Endothelial cell of umbilical vein (primary cell): ENCODE data around the gene TIPARP. TPM values are rescaled to one million over a fixed set of nuclear protein-coding genes. Genes with fewer than 3 reads are reported as not detected.

Experiments used
- BruUV-seq: library from RNA; stranded (reverse); fragments of 400-500 nt; replicated peaks from 2 replicates; lab custom pipeline; 2021; lab: Mats Ljungman, UMichigan
- CTCF ChIA-PET: fragments of 300-600, 350-600 bp; sonication (Branson Sonifier 250); formaldehyde crosslinking; loops from one replicate; lab custom pipeline; 2021; ENCODE audit warnings: antibody characterized with exemption, inconsistent platforms; lab: Charles Lee
- POLR2A ChIA-PET: fragments of 300-600, 350-600 bp; sonication (Branson Sonifier 250); formaldehyde crosslinking; loops from one replicate; lab custom pipeline; 2021; ENCODE audit warnings: antibody characterized with exemption, inconsistent platforms; lab: Charles Lee
- DNase-seq: peaks from one replicate; pipeline ENCODE4 v3.0.0-alpha.2; 2011; ENCODE audit warnings: low read depth, low spot score
- FAIRE-seq: peaks from 2 replicates; lab custom pipeline; 2011; peaks lifted over from hg19 to GRCh38; lab: Jason Lieb, UNC
- H2AFZ ChIP-seq: 2 replicates; pipeline ENCODE4 v1.6.0; 2012; ENCODE audit warnings: low read depth, low read length, control low read depth, inconsistent platforms
- H3K27ac ChIP-seq: 2 replicates; pipeline ENCODE4 v1.5.1; 2011; ENCODE audit warnings: low read depth, mild to moderate bottlenecking, control low read depth, low read length, moderate library complexity; ENCODE audit not compliant: insufficient read depth
- H3K27me3 ChIP-seq, 2 experiments: 2 replicates each; pipeline versions ENCODE4 v1.6.0 to v1.6.1; 2011; ENCODE audit warnings: low read length in 2 of 2, mixed read lengths in 1 of 2; ENCODE audit not compliant: control insufficient read depth in 2 of 2, insufficient read depth in 2 of 2
- H3K36me3 ChIP-seq, 2 experiments: 2 replicates in 1 of 2; 3 replicates in 1 of 2; pipeline ENCODE4 v1.5.1; 2011; ENCODE audit warnings: low read length in 2 of 2, mild to moderate bottlenecking in 1 of 2, moderate library complexity in 1 of 2; ENCODE audit not compliant: control insufficient read depth in 2 of 2, insufficient read depth in 2 of 2; ENCODE audit errors: extremely low read depth in 1 of 2
- H3K4me1 ChIP-seq: 3 replicates; pipeline ENCODE4 v1.5.1; 2011; ENCODE audit warnings: mild to moderate bottlenecking, low read length; ENCODE audit not compliant: control insufficient read depth, insufficient read depth; ENCODE audit errors: extremely low read depth
- H3K4me2 ChIP-seq: 2 replicates; pipeline ENCODE4 v1.6.1; 2011; ENCODE audit warnings: low read length, control low read depth, mixed read lengths; ENCODE audit not compliant: insufficient read depth
- H3K4me3 ChIP-seq, 3 experiments: fragments of 200-600 bp in 1 of 3; sonication (generic), shearing (Covaris generic) in 1 of 3; replicated peaks in 1 of 3; 2 replicates each; pipeline ENCODE4 v1.5.1; 2011 to 2016; ENCODE audit warnings: control low read depth in 3 of 3, low read length in 3 of 3, mild to moderate bottlenecking in 2 of 3, inconsistent platforms in 1 of 3, low read depth in 1 of 3, moderate library complexity in 1 of 3; ENCODE audit not compliant: insufficient read depth in 1 of 3
- H3K79me2 ChIP-seq: 2 replicates; pipeline ENCODE4 v1.6.0; 2012; ENCODE audit warnings: low read length, inconsistent platforms; ENCODE audit not compliant: control insufficient read depth, insufficient read depth
- H3K9ac ChIP-seq: replicated peaks from 2 replicates; pipeline ENCODE3; 2011; ENCODE audit warnings: low read length, control low read depth; ENCODE audit not compliant: insufficient read depth; ENCODE audit errors: extremely low read depth
- H3K9me1 ChIP-seq: replicated peaks from 3 replicates; pipeline ENCODE4 v1.6.0; 2011; ENCODE audit warnings: mild to moderate bottlenecking, low read length; ENCODE audit not compliant: control insufficient read depth, insufficient read depth; ENCODE audit errors: extremely low read depth
- H3K9me3 ChIP-seq: replicated peaks from 2 replicates; pipeline ENCODE4 v1.5.1; 2012; ENCODE audit warnings: low read length, inconsistent platforms; ENCODE audit not compliant: control insufficient read depth, insufficient read depth
- H4K20me1 ChIP-seq: replicated peaks from 2 replicates; pipeline ENCODE3; 2011; ENCODE audit warnings: mild to moderate bottlenecking, low read length; ENCODE audit not compliant: control insufficient read depth, insufficient read depth; ENCODE audit errors: extremely low read depth
- CTCF ChIP-seq, 2 donors: IDR thresholded peaks; 1 replicate in 1 of 2; 2 replicates in 1 of 2; pipeline ENCODE4 v1.5.1; 2011; ENCODE audit warnings: low read length in 2 of 2, mild to moderate bottlenecking in 2 of 2, moderate library complexity in 2 of 2, control low read depth in 1 of 2, inconsistent platforms in 1 of 2, low read depth in 1 of 2; ENCODE audit not compliant: insufficient read depth in 1 of 2; ENCODE audit errors: extremely low read depth in 1 of 2
- EZH2 ChIP-seq: IDR thresholded peaks from 2 replicates; pipeline ENCODE4 v1.6.1; 2012; ENCODE audit warnings: borderline replicate concordance, low read depth, mild to moderate bottlenecking, moderate library complexity, low read length, inconsistent platforms; ENCODE audit not compliant: severe bottlenecking
- FOS ChIP-seq: IDR thresholded peaks from 2 replicates; pipeline ENCODE4 v1.6.1; 2011; ENCODE audit warnings: mild to moderate bottlenecking, low read length, moderate library complexity, borderline replicate concordance; ENCODE audit not compliant: insufficient read depth
- GATA2 ChIP-seq: IDR thresholded peaks from 2 replicates; pipeline ENCODE4 v1.7.0; 2011; ENCODE audit warnings: low read depth, mild to moderate bottlenecking, moderate library complexity, mixed read lengths, low read length; ENCODE audit not compliant: insufficient read length, insufficient read depth
- JUN ChIP-seq: IDR thresholded peaks from 2 replicates; pipeline ENCODE4 v1.6.1; 2011; ENCODE audit warnings: borderline replicate concordance, low read depth; ENCODE audit not compliant: insufficient read length, insufficient read depth
- MAX ChIP-seq: IDR thresholded peaks from 2 replicates; pipeline ENCODE4 v1.6.1; 2011; ENCODE audit not compliant: insufficient read depth, insufficient read length
- MYC ChIP-seq: IDR thresholded peaks from one replicate; pipeline ENCODE4 v1.6.1; 2011; ENCODE audit warnings: mild to moderate bottlenecking, low read depth, low read length
- POLR2A ChIP-seq: IDR thresholded peaks from 2 replicates; pipeline ENCODE4 v1.6.1; 2012; ENCODE audit warnings: low read depth, mild to moderate bottlenecking, control low read depth, low read length
- POLR2AphosphoS5 ChIP-seq: IDR thresholded peaks from 2 replicates; pipeline ENCODE4 v1.6.1; 2012; ENCODE audit warnings: low read depth, mild to moderate bottlenecking, control low read depth, low read length, moderate library complexity; ENCODE audit not compliant: insufficient read depth
- dilution Hi-C: fragments of 300-500 bp; cut with MboI; formaldehyde crosslinking; loops from one replicate; pipeline ENCODE4 v1.15.0; 2019; ENCODE audit warnings: low sequenced_read_pairs; ENCODE audit not compliant: extremely low pct_ligation_motif_present
- intact Hi-C: fragments of 100-400 bp; cut with micrococcal nuclease; formaldehyde crosslinking; loops from one replicate; pipeline ENCODE4 v1.10.0; 2022
- polyA plus RNA-seq, 4 experiments: library from polyadenylated mRNA; depleted of rRNA in 3 of 4; stranded (reverse) in 3 of 4; unstranded in 1 of 4; fragments of >200 nt; gene quantifications; 2 replicates each; pipeline versions ENCODE4 v1.2.1 to v1.2.3, GENCODE V29; 2011 to 2012; ENCODE audit warnings: missing spikeins in 1 of 4
- total RNA-seq: library from RNA; stranded (reverse); gene quantifications from 2 replicates; pipeline ENCODE4 v1.2.3, GENCODE V29; 2021

TIPARP gene
- total and polyA plus RNA-seq, 2 donors (not counting 3 experiments of a cell fraction or from before 2014, with no cell fraction given) = 9.1 to 21.2 TPM

GRCh38 chr3:156716105-156716862 is 41.9 kb downstream of the TIPARP start:
- intact Hi-C loops = no loop called here
- POLR2A ChIA-PET = no interaction called here

More at GRCh38 chr3:156716105-156716862, 41.9 kb downstream of the TIPARP start:
- Histone ChIP-seq H2AFZ (no peak overlapping the region), H3K4me3 (no peak overlapping the region), H3K9me1 (no peaks in the 10 kb centered on the region), H3K36me3 (peaks cover 0 to 5% of the 10 kb centered on the region in 2 experiments), H4K20me1 (no peaks in the 10 kb centered on the region), H3K27ac (no peak overlapping the region), H3K4me2 (no peak overlapping the region), H3K27me3 (no peaks in the 10 kb centered on the region), H3K4me1 (no peaks in the 10 kb centered on the region), H3K9me3 (no peaks in the 10 kb centered on the region), H3K79me2 (no peaks in the 10 kb centered on the region), H3K9ac (no peak overlapping the region)
- FAIRE-seq (no peak), DNase-seq (no peak)
- no TSS peak for BruUV-seq
- dilution Hi-C loops = loop anchor here (25.0 kb wide), 1 partner anchor 96 kb away; no protein-coding TSS in a partner anchor
- no peak for TF ChIP-seq POLR2AphosphoS5
- TF ChIP-seq JUN = no peak
- TF ChIP-seq CTCF (IDR thresholded peaks at IDR 0.05; ENCODE audit: extremely low read depth in 1 of 2, insufficient read depth in 1 of 2, low read depth in 1 of 2, low read length in 2 of 2) = no peak
- no peak for TF ChIP-seq MYC
- TF ChIP-seq FOS = no peak
- no peak for TF ChIP-seq GATA2
- TF ChIP-seq POLR2A = no peak
- no peak for TF ChIP-seq EZH2
- no peak for TF ChIP-seq MAX
- CTCF ChIA-PET = no interaction called here
